NCI-H1694 (cell line): Measurements from ENCODE around the gene OMP.
A peak's percentile ranks its signal among the peaks of the same experiment; 100 is the strongest.

Source experiments
- DNase-seq: peaks from one replicate; lab custom pipeline; 2025; lab: John Stamatoyannopoulos, UW

The OMP gene

DNA sequence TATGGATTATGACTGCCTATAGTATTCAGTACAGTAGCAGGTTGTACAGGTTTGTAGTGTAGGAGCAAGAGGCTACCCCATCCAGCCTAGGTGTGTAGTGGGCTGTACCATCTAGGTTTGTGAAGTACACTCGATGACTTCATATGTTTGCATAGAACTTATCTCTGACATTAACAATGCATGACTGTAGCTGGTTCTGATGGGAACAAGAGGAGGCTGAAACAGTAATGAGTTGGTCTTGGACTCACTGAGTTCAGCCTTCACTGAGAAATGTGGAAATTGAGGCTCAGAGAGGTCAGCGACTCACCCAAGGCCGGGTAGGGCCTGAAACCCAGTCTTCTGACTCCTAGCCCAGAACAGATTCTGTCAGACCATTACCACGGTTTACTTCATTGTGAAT is 38.4 kb downstream of the OMP start:
- no peak for DNase-seq

DNA sequence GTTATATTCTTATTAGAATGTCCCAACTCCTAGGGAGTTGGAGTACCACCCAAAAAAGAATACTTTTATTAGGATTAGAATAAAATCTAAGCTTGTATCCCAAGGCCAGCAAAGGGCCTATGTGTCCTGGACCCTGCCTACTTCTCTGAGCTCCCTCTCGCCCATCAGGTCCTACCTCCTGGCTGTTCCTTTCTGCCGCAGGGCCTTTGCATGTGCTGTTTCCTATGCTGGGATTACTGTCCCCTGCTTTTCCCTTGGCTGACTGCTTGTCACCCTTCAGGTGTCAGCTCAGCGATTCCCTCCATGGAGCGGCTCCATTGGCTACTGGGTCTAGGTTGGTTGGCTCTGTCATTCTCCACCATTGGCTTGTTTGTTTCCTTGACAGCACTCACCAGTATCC is 38.8 kb downstream of the OMP start:
- no peak for DNase-seq

DNA sequence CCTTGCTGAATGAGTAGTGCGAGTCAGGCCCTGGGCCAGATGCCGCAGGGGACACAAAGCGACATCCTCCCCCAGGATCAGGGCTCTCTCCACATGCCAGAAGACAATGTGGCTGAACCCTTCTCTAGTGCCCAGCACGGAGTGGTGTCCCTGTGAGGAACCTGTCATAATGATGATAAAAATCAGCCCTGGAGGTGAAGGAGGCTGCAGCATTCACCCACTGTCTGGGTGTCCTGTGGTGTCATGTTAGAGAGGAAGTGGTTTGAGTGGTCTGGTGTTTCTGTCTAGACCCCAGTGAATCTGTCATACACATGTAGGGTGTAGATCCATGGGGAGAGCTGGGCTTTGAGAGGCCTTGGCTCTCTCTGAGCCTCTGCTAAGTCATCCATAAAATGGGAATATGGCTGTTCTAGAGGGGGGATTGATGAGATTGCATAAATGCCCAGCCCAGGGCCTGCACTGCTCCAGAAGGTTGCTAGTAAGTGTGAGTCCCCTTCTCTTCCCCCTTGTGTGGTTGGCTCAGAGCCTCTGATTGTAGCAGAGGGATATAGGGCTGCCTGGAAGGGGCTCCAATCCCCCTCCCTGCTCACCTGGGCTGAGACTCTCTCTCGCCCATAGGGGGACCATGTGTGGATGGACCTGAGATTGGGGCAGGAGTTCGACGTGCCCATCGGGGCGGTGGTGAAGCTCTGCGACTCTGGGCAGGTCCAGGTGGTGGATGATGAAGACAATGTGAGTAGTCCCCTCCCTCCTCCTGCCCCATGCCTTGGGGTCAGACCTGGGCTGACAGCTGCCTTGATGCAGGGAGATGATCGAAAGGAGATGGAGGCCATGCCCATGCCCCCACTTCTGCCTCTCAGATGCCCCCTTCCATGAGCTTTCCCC is 39.7 kb downstream of the OMP start:
- no peak for DNase-seq

DNA sequence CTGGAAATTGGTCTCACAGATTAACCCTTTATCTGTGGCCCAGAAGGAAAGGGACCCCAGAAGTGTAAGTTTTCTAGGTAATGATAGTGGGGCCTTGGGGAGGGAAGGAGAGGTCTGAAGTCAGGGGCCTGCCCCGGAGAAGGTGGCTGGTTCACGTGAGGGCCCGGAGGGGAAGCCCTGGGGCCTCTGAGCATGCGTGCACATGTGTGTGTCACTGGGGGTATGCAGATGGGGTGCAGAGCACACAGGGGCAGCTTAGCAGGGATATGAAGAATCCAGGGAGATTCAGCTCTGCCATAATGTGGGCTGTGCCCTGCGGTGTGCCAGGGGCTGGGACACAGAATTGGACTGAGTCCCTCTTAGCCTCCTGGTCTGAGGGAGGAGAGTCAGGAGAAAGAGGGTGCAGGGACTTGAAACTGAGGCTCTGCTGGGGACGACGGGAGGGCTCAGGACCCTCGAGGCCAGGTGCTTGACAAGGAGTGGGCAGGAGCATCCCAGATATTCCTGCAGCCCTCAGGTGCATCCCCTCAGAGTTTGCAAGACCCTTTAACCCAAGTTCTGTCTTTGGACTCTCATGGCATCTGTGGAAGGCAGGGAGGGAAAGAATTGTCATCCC is 40.9 kb downstream of the OMP start:
- DNase-seq: no peak

DNA sequence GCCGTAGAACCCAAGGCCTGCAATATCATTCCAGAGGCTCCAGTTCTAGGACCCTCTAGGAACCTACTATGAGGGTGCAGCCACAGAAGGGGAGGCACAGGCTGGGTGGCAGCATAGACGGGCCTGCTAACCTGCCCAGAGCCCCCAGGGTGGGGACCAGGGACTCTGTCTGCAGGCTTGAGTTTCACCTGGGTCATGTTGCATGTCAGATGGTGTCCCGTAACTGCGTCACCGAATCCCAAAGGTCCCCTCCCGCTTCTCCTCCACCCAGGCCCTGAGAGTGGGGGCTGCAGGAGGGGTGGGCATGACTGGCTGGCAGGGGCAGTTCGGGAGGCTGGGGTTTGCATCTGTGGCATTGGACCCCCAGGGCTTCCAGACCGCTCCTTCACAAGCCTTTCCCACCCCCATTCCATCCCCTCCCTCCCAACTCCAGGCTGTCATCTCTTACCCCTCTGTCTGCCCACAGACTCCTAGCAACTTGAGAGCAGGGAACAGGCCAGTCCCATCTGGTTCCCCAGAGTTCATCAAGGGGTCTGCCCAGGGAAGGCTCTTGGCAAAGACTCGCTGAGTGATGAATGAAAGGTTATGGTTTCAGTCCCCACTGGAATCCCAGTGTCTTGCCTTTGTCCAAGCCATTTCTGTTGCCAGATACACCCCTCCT is 41.7 kb downstream of the OMP start:
- no peak for DNase-seq

DNA sequence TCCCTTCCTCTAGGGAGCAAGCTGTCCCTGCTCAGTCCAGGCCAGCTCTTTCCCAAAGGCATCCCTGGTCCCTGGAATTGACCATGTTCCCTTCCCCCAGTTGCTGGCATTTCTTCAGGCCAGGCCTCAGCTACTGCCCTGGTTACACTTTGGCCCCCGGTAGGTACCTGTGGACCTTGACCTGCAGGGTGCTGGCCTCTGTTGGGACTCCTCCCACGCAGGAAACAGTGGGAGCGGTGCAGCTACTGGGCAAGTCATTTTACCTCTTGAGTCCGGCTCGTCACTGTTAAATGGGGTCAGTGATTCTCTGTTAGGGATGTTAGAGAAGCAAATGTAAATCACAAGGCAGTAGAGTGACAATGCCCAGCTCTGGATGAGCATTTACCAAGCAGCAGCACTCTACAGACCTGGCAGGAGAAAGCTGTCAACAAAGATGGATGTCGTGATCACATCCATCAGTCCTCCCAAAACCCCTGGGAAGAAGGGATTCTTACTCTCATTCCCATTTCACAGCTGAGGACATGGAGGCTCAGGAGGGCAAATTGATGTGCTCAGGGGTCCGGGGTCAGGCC is 42.3 kb downstream of the OMP start:
- no peak for DNase-seq

DNA sequence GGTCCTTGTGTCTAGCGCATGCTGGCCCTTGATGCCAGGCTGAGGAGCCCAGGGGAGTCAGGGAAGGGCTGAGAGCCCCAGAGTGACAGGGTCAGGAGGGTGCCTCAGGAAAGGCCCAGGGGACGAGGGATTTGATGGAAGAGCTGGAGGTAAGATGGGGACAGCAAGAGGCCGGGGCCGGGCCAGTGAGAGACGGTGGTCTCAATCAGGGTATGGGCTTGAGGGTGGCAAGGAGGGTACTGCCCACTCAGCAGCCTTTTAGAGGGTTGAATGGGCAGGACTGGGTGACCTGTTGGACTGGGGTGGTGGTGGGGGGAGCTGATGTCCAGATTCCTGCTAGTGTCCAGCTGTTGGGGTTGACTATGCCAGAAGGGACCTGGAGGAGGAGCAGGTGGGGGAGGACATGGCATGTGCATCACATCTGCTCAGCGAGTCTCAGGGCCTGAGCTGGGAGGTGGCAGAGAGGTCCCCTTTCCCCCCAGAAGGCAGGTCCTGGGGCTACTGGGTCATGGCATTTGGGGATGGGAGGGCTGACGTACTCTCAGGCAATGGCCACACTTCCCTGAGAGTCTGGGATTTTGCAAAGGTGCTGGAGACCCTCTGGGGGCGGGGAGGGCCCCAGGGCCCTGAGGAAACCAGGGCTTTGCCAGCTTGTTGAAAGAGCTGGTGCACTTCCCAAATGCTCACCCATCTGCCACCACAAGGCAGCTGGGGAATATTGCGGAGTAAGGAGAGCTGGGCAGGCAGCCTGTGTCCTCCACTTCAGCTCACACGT is 43.8 kb downstream of the OMP start:
- DNase-seq: peak; percentile 74

DNA sequence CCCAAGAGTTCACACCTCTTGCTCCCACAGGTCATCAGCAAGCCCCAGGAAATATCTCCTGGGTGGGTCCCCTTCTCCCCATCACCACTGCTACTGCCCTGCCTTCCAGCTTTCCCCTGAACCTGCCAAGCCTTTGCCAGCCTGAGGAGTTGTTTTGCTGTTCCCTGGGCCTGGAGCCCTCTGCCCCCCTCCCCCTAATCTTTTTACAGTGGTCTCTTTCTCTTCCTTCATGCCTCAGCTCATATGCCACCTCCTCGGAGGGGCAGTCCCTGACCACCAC is 44.3 kb downstream of the OMP start:
- no peak for DNase-seq

DNA sequence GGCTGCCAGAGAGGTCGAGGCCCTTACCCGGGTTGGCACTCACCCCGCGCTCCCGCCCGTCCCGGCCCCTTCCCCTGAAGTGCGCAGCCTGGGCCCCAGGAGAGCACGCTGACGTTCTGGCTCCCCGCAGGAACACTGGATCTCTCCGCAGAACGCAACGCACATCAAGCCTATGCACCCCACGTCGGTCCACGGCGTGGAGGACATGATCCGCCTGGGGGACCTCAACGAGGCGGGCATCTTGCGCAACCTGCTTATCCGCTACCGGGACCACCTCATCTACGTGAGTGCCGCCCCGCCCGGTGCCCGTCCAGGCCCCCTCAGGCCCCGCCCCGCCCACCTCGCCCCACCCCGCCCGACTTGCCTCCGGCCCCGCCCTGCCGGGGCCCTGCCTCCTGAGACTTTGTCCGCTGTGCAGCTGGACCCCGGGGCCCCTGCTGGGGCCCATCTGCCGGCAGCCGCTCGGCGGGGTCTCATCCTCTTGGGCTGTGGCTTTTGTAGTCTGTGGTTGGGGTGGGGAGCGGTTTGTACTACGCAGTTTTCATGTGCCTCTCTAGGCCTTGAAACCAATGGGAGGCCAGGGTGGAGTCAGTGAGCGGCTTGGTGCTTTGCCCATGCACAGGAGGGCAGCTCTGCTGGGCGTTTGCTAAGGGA is 45.2 kb downstream of the OMP start:
- peak; percentile 92 for DNase-seq

DNA sequence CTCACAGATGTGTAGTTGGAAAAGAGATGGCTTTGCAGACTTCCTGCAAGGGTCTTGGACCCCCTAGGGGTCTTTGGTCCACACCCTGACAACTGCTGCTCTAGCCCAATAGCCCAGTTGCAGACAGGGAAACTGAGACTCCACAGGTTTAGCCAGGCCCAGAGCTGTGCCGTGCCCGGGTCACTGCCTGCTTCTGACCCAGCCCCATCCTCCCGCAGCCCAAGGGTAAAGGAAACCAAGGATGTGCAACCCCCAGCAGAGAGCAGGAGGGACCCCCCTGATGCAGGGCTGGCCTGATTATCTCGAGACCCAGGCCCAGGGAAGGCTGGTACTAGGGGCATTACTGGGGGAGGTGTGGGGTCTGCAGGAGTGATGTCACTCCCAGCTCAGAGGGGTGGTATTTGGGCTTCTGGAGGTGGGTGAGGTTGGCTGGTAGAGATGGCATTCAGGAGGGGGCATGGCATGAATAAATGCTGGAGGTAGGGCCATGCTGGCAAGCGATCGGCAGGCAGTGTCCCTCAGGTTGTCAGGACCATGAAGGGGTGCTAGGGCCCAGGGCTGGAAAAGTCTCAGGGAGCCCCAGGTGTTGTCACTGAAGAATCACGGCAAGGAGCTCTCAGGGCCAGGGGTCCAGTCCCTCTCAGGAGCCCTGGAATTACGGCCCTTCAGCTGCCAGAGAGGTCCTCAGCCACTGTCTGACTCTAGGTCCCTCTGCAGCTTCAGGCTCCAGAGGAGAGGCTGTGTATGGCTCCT is 46.5 kb downstream of the OMP start:
- no peak for DNase-seq

DNA sequence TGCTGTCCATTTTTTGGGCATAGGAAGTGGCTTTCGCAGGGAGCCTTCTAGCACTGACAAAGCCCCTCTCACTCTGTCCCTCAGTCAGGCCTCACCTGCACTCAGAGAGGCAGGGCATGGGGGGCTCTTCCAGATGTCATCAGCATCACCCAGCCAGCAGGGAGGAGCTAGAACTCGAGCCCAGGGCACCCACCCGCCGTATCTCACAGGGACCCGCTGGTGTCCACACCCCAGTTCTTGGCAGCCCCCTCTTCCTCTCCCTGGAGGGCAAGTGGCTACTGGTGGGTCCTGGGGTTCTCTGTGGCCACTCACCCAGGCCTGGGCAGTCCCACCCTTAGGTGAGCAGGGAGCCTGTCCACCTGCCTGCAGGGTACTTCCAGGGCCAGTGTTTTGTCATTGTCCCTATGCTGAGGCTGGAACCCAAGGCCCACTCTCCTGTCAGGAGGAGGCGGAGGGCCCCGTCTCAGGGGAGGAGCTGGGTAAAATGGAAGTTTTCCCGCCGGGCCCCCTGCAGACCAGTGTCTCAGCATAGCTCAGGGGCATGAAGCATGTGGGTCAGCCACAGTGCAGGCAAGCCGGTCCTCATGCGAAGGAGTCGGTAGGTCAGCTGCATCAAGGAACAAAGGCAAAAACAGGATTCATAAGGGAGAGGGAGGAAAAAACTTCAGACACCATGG is 47.2 kb downstream of the OMP start:
- no peak for DNase-seq

DNA sequence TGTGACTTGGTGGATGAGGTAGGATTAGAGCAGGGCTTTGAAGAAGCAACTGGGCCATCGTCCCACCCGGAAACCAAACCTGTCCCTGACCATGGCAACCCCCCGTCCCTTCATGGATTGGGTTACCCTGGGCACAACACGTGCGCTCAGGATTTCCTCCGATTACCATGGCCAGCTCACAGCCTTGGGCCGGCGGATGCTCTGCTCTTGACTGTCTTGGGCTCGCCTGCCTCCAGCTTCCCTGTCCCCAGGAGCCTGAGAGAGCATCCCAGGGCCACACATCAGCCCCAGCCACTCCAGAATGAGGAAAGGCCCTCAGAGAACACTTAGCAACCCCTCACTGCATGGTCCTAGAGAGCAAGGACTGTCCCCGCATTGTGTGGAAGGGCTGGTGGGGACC is 48.2 kb downstream of the OMP start:
- no peak for DNase-seq

DNA sequence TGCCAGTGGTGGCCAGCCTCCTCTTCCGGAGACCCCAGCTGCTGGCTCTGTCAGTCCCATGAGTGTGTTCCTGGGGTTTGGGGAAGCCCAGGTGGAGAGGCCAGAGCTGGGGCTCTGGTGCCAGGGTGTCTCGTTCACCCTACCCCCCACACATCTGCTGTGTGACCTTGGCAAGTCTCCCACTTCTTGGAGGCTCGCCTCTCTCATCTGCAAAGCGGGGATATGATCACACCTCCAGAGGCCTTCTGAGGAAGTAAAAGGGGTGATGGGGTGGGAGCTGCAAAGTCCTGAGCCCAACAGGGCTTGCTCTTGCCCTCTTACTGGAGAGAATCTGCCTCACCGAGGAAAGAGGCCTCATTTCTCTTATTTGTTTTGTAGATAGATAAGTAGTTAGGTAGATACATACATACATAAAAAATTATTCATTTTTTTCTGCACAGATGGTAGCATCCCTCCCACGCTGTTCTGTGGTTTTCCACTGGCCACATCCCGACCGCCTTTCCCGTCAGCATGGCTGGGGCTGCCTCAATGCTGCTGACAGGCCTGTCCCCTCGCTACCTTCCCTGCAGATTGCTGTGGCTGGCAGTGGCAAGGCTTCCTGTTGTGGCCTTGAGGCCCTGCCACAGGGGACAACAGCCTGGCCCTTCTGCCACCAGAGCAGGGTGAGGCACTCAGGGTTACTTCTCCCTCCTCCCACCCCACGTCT is 49.3 kb downstream of the OMP start:
- DNase-seq: peak; percentile 27

DNA sequence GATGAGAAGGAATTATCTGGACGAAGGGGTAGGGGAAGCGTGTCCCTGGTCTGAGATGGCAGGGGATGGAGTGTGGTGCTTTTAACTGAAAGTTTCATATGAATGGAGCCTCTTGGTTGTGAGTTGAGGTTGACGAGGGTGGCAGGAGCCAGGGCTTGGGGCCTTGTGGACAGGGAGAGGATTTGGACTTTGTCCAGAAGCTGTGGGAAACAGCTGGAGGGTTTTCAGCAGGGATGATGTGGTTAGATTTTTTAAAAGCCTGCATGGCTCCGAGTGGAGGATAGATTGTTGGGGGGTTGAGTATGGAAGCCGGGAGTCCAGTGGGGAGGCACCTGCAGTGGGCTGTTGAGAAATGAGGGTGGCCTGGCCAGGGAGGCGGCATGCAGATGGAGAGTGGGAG is 50.2 kb downstream of the OMP start:
- DNase-seq: no peak
